Measurements from ENCODE around the gene PLEKHG7.
"Not testable (repeated sequence)": the region's sequence is repeated elsewhere in the genome, so short reads cannot be mapped to it uniquely, and the experiment has no call there.

Gene PLEKHG7

DNA sequence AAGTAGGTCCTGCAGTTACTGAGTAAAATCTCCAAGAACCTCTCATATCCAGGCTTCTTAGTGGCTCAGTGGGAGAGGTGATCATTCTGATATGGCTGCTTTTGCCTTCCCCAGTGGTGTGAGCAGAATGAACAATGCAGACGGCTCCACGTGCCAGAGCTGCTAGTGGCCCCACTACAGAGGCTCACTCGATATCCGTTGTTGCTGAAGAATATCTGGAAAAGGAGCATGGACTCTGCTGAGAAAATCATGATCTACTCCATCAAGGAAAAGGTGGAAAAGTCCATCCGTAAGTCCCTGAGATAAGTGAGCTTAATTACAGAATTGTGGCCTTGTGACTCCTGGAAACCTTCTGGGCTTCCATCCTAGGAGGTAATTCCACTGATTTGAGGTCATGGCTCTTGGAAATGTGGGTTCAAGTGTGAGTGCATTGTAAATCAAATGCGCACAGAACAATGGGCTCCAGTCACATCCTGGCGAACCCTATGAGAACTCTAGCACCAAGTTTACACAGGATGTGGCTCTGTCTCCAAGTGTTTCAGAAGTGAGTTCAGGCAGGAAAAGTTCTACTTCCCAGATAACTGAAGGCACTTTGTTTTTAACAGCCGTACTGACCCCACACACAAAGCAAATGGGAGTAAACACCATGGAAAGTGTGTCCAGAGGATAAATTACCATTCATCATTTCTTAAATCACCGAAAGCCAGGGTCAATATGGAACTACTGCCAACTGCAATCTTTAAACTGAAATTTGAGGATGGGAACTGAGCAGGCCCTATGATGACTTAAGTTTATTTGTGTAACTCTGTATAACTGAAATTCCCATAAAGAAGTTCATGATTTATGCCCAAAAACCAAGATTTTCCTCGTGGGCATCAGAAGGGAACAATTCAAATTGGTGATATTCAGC, 51.4 kb downstream of the PLEKHG7 start:
- no peak for DNase-seq

DNA sequence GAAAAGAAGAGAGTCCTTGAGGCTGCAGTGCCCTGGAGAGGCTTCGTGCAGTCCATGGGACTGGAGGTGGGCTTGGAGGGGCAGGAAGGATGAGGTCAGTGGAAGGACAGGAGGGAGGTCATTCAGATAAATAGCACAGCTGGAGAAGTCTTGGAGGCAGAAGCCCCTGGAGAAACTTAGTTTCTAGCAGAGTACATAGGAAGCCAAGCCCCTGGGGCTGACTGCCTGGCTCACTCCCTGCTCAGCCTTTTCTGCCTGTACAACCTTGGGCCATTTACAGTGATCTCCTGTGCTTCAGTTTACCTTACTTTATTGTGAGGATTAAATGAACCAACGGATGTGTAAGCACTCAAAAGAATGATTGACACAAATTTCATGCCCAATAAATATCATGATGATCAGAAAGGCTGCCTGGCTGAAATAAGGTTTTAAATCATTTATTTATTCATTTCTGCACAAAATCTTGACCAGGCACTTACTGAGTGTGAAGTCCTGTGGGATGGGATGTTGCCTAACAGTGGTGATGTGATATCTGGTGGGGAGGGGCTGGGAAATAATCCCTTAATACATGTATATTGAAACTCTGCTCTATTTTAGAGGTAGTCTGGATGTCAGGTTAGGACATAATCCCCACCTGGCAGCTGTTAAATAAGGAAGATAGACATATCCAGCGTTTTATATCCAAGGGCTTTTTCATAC, 54.3 kb downstream of the PLEKHG7 start:
- no peak for DNase-seq

DNA sequence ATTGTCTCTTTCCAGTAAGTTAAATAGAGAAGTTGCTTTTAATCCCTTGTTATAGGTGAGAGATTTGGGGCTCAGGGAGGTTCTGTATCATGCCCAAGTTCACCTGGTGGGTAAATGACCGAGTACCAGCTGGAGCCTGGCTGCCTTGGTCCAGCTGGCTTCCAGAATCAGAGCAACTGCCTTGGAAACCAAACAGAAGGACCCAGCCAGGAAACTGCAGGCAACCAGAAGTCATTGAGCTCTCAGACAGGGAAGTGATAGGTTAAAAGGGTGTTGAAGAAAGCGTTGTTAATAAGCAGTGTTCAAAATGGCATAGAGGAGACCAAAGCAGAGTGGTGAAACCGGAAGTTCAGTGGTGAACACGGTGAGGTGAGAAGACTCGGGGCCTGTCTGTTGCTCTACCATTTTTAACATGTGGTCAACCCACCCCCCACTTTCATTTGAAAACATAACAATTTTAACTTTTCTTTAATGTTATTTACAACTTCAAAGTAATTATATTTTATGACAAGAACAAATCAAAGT, 54.9 kb downstream of the PLEKHG7 start:
- DNase-seq = no peak

DNA sequence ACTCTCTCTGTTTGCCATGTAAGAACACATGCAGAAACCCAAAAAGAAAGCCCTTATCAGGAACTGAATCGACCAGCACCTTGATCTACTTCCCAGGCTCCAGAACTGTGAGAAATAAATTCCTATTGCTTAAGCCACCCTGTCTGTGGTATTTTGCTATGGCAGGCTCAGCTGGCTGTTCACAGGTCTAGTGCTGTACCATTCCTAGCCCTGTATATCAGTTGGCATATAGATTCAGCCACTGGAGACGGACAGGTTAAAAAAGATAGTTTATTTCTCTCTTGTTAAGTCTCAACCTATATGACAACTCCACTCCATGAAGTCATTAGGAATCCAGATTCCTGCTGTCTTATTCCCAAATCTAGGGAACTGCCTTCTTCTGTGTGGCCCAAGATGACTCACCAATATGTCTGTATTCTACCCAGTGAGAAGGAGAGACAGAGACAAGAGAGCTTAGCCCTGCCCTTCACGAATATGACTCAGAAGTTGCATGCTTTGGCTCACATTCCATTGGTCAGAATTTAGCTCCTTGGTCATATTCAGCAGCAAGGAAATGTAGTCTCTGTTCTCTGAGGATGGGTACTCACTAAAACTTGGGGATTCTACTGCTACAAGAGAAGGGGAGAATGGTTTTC, 57.0 kb downstream of the PLEKHG7 start:
- no peak for DNase-seq

DNA sequence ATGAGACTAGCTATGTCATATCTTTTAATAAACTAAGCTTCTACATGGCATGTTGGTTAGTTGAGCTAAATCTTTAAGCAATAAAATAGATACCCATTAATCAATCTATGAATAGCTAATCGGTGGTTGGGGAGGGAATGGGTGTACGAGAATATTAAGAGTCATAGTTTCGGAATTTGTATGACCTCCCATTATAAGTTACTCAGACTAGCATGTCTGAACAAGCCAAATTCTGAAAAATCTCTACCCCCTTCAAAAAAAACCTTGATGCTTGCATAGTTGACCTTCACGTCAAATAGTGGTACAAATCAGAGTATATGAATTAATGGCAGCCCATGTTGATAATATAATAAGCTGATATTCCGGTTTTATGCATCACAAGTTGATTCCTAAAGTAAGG, 60.0 kb downstream of the PLEKHG7 start:
- no peak for DNase-seq

DNA sequence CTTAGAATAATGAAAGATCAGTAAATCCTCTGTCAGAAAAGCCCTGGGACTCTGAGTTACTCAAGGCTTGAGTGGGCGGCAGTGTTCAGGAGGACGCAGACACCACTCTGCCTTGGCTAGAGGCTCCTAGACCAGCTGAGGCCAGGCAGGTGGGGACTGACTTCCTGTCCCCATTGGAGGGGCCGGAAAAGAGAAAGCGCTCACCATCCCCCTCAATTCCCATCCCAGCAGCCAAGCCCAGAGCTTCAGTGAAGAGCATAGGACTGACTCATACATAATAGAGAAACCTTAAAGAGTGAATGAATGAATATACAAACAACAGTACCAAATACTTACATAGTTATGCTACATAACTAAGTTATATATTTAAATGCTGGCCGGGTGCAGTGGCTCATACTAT, 62.0 kb downstream of the PLEKHG7 start:
- DNase-seq = no peak

DNA sequence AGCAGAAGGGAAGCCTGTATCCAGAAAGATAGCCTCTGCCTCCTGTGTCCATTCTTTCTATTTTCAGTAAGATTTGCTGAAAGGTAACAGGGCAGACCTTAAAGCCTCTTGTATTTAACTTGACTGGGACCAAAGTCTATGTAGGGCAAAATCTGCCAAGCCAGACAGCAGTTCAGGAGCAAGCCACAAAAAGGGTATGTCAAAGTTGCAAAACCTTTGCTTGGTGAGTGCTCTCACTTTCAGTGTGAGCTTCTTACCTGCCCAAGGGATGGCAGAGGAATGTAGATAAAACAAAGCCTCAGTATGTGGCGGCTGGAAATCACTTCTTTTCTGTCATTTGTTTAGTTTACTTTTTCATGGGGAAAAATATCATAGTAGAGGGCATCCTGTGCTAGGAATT, 63.1 kb downstream of the PLEKHG7 start:
- DNase-seq = no peak

DNA sequence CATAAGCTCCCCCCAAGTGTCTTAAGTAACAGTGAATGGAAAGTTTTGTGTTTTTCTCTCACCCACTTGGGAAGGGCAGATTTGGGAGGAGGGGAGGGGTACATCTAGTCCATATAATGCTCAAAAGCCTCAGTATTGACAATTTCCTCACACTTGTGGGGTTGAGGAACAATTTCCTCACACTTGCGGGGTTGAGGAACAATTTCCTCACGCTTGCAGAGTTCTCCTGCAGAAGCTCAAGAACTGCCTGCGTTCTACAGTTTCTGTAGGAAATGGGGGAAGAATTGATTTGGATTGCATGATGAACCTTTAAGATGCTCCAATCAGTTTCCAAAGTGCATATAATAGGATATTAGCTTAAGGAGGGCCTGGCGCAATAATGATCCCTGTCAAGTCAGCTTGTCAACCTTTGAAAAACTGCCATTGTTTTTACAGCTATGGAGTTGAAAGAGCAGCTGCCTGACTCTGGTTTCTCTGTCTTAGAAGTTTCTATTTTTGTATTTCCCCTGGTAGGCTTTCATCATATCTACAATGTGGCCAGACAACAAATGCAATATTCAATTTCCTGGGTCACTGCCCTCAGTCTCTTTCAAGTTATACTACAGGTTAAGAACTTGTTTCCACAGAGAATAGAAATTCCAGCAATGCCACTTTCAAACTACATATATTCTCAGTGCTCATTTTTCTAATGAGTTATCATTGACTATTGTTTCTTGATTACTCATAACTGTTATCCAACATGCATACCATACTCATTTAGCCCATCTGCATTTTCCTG, 66.5 kb downstream of the PLEKHG7 start:
- peak; percentile 78 to 81 for DNase-seq

DNA sequence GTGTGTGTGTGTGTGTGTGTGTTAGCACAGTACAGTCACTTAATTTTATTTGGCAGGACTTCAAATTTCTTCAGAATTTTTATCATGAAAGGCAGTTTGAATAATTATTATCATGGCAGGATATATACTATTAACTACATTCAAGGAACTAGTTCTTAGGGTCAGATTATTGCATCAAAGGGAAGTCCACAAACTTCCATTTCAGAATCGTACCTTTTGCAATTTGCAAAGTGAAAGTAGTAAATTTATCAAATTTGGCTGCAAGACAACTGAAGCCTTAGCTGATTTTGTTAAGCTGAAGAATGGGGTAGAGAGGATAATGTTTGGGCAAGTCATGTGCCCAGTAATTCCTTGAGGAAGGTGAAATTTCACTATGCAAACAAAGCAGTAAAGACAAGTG, 68.2 kb downstream of the PLEKHG7 start:
- peak; percentile 56 to 73 for DNase-seq

DNA sequence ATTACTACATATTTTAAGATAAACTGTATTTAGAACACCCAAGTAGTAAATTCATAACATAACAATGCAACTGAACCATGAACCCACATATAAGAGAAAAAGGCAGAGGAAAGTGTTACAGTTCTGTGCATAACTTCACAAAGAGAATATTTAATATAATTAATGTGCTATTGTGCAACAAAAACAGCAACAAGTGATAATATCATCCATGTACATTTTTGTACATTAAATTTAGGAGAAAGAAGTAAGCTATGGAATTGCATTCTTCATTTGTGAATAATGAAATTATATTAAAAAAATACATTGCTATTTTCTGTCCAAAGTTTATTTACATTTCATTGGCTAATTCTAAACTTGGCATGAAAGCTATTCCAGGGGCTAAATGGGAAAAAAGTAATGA, 72.6 kb downstream of the PLEKHG7 start:
- no peak for DNase-seq

DNA sequence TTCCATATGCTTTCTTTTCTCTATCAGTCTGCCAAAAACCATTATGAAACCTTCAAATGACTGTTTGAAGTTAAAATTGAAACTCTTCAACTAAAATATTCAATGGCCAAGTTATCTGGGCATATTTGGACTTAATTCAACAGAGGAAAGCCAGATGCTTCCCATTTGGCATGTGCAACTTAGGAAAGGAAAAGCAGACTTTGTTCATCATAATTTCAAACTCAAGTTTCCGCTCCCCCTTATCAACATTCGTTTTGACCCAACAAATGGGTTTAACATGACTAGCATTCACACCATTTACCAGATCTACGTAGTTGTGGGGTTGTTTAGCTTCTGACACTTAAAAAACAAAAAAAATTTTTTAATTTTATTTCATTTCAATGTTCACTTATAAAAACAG, 75.7 kb downstream of the PLEKHG7 start:
- no peak for DNase-seq

DNA sequence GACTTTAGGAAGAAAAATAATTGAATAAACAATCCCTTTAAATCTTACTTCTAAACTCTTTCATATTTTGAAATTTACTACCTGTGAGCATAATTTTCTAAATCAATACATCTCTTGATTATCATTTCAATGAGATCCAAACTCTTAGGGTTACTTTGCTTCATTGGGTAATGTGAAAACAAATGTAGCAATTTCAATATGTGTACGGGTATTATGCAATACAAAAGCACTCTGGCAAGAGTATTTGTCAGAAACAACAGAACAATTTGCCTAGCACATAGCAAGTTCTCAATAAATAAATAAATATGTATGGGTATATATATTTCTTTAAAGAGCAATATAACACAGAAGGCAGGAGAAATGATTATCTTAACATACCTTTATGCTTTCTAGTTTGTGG, 77.1 kb downstream of the PLEKHG7 start:
- peak; percentile 17 to 18 for DNase-seq

DNA sequence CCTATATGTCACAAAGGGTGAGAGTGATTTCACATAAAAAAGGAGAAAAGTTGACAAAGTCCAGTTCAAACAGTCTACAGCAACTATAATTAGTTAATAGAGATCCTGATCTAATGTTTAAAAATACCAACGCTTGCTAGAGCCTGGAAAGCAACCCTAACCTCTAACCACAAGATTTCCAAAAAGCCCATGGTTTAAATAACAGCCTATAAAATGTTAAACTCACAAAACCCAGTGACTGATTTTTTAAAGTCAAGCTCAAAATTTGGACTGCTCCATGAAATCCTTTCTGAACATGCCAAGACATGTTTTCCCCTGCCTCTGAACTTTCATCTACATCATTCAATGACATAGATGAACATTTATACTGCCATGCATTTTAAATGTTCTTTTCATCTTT, 81.6 kb downstream of the PLEKHG7 start:
- no peak for DNase-seq

DNA sequence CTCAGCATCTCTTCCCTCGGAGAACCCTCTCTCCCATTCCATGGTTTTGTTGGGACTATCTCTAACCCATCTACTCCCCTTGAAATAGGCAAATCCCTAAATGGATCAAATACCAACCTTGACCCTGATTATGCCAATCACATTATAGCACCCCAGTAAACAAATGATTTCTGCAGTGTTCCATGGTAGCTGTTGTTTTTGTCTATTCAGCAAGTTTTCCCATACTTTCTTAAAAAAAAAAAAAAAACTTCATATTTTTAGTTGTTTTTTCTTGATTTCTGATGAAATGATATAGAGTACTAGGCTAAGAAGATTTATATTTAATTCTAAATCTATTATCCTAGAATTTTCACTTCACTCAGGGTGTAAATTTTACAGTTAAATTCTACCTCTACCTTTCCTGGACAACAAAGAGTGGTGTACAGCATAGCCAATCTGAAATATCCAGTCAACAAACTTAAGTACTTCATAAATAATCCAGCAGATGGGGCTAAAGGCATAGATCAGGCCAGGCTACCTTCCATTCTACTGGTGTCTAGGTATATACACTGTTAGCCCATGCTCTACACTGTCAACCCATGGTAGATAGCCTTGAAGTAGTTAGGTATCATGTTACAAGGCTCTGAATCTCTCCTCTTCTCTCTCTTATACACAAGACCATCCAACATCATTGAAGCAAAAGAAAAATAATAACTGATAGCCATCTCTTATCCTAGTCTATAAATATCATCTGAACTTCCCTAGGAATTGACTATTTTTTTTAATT, 82.2 kb downstream of the PLEKHG7 start:
- DNase-seq = peak; percentile 78 to 85

DNA sequence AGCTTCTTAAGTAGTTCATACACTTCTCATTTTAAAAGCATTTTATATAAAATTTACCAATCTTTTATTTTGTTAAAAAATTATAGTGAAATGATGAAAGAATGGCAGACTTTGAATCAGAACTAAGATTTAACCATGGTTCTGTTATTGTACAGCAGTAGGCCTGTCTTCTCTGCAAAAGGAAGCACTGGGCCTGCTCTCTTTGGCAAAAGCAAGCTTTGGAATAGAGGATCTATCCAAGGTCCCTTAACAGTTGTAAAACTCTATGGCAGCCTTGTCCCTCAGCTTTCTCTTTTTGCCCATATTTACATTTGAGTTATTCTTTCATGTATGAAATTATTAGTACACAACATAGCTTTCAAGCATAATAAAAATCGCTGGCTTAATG, 82.8 kb downstream of the PLEKHG7 start:
- no peak for DNase-seq

DNA sequence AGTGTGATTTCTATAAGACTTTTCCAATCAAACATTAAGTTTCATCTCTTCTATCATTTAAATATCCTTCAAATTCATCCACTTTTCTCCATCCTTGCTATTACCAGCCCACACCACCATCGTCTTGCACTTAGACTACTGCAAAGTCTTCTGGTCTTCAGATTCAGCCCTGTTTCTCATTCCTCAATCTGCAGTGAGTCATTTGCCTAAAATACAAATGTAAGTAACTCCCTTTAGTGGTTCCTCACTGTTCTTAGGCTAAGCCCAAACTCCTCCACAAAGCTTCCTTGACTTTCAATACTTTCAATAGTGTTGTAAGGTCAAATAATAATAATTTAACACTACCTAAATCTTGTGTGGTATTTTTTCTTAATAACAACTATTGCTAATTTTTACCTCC, 83.3 kb downstream of the PLEKHG7 start:
- no peak for DNase-seq

DNA sequence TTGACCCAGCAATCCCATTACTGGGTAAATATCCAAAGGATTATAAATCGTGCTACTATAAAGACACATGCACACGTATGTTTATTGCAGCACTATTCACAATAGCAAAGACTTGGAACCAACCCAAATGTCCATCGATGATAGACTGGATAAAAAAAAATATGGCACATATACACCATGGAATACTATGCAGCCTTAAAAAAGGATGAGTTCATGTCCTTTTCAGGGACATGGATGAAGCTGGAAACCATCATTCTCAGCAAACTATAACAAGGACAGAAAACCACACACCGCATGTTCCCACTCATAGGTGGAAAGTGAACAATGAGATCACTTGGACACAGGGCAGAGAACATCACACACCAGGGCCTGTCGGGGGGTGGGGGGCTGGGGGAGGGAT, 91.6 kb downstream of the PLEKHG7 start:
- DNase-seq = not testable (repeated sequence)

DNA sequence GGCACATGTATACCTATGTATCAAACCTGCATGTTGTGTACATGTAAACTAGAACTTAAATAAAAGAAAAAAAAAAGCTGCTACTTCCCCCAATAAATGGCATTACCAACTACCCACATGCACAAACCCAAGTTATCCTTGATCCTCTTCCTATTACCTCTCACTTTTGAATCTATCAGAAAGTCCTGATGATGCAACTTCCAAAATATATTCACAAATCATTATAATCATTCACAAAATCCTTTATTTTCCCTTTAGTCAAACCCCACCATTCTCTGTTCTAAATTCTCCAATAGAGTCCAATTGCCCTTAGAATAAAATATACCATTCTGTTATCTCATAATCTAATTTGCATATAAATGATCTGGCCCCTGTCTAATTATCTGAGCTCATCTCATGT, 92.0 kb downstream of the PLEKHG7 start:
- no peak for DNase-seq

DNA sequence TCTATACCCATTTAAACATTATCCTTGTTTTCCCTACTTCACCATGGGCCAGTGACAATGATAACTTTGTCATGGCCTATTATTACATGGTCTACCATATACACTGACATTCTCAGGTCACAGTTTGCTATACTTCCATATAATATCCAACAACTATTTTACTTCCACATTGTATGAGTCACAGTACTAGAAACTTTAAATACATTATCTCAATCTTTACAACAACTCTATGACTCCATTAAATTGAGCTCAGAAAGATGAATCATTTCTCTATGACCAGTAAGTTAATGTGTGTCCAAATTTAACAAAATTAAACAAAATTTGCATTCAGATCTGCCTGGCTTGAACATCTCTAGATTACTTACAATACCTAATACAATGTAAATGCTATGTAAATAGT, 93.9 kb downstream of the PLEKHG7 start:
- DNase-seq = no peak

DNA sequence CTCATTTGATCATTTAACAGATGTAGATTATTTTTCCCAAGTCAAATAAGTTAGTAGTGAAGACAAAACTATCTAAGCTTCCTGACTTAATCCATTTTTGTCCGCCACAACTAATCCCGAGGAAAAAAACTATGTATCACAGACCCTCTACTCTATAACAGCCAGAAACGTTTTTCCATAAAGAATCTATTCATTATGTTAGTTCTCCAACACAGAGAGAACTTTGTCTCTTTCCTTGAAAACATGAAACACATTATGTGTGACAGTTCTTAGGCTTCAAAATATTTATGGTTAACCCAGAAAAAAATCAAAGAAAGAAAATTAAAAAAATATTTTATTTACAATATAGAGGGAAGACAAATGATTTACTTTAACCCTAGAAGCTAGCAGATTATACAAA, 100.1 kb downstream of the PLEKHG7 start:
- DNase-seq = no peak

DNA sequence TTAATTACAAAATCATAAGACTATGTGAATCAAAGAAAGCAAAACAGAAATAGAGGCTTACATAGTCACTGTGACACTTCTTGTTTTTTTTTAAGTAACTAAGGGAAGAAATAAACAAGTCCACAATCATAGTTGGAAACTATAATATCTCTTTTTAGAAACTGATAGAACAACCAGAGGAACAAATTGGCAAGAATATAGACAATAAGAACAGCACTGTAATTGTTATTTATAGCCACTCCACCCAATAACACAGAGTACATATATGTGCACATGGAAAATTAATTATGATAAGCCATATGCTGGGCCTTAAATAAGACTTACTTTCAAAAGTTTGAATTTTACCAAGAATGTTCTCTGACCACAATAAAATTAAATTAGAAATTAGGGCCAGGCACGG, 101.1 kb downstream of the PLEKHG7 start:
- no peak for DNase-seq

DNA sequence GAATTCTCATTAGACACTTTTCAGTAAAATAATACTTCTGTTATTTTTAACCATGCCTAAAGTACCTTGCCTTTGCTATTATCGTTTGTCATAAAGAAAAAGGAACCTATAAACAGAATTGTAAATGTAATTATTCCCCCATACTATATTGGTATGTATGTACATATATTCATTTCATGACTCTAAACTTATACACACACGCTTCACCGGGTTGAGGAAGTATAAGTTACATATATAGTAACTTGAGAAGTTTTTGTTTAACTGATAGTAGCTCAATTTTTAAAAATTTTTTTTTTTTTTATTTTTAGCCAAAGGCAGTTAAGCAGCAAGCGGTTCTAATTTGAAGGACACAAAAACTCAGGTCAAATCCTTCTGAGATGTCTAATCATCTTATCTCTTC, 107.6 kb downstream of the PLEKHG7 start:
- DNase-seq = no peak
